Measurements from ENCODE around the gene IMMP2L. TPM values are rescaled to one million over a fixed set of nuclear protein-coding genes. Genes with fewer than 3 reads are reported as not detected.

The IMMP2L gene
- total and polyA plus RNA-seq, 2 donors (not counting 3 experiments of a cell fraction or from before 2014, with no cell fraction given), result 9.9 to 11.8 TPM

- no peak overlapping the region for H3K4me3 ChIP-seq (replicated peaks in 1 of 3; ENCODE audit: insufficient read depth in 1 of 3, low read depth in 1 of 3, low read length in 3 of 3)
- FAIRE-seq (no peak), DNase-seq (ENCODE audit: low read depth, low spot score) (no peak)
- no peak overlapping the region for H2AFZ ChIP-seq (ENCODE audit: low read depth, low read length)
- no peaks in the 10 kb centered on the region for H3K79me2 ChIP-seq (ENCODE audit: control insufficient read depth, insufficient read depth, low read length)
- no TSS peak for BruUV-seq (replicated peaks)
- H3K9ac ChIP-seq (replicated peaks; ENCODE audit: extremely low read depth, insufficient read depth, low read length), result no peak overlapping the region
- H3K27ac ChIP-seq (ENCODE audit: insufficient read depth, low read depth, low read length), result no peak overlapping the region
- no peaks in the 10 kb centered on the region for H3K9me1 ChIP-seq (replicated peaks; ENCODE audit: control insufficient read depth, extremely low read depth, insufficient read depth, low read length)
- no peaks in the 10 kb centered on the region for H3K9me3 ChIP-seq (replicated peaks; ENCODE audit: control insufficient read depth, insufficient read depth, low read length)
- no peaks in the 10 kb centered on the region for H3K27me3 ChIP-seq (ENCODE audit: control insufficient read depth in 2 of 2, insufficient read depth in 2 of 2, low read length in 2 of 2)
- ChIA-PET POLR2A (no interaction called here), CTCF (interaction anchor here (1.4 to 2.8 kb wide), 2 partner anchors 12 to 28 kb away, joined by 4 to 8 read pairs; no protein-coding TSS in a partner anchor)
- dilution Hi-C loops (cut with MboI; ENCODE audit: extremely low pct_ligation_motif_present, low sequenced_read_pairs), result no loop called here
- H3K4me1 ChIP-seq (ENCODE audit: control insufficient read depth, extremely low read depth, insufficient read depth, low read length), result no peaks in the 10 kb centered on the region
- intact Hi-C loops (cut with micrococcal nuclease), result no loop called here
- no peak overlapping the region for H3K4me2 ChIP-seq (ENCODE audit: insufficient read depth, low read length)
- no peaks in the 10 kb centered on the region for H3K36me3 ChIP-seq (ENCODE audit: control insufficient read depth in 2 of 2, extremely low read depth in 1 of 2, insufficient read depth in 2 of 2, low read length in 2 of 2)
- no peaks in the 10 kb centered on the region for H4K20me1 ChIP-seq (replicated peaks; ENCODE audit: control insufficient read depth, extremely low read depth, insufficient read depth, low read length)
- no peak for TF ChIP-seq POLR2A (IDR thresholded peaks at IDR 0.05; ENCODE audit: low read depth, low read length)
- no peak for TF ChIP-seq FOS (IDR thresholded peaks at IDR 0.05; ENCODE audit: borderline replicate concordance, insufficient read depth, low read length)
- no peak for TF ChIP-seq CTCF (IDR thresholded peaks at IDR 0.05; ENCODE audit: extremely low read depth in 1 of 2, insufficient read depth in 1 of 2, low read depth in 1 of 2, low read length in 2 of 2)
- TF ChIP-seq MYC (IDR thresholded peaks at IDR 0.05; ENCODE audit: low read depth, low read length), result no peak
- TF ChIP-seq GATA2 (IDR thresholded peaks at IDR 0.05; ENCODE audit: insufficient read depth, insufficient read length, low read depth, low read length), result no peak
- no peak for TF ChIP-seq POLR2AphosphoS5 (IDR thresholded peaks at IDR 0.05; ENCODE audit: insufficient read depth, low read depth, low read length)
- TF ChIP-seq EZH2 (IDR thresholded peaks at IDR 0.05; ENCODE audit: borderline replicate concordance, low read depth, low read length, severe bottlenecking), result no peak
- no peak for TF ChIP-seq JUN (IDR thresholded peaks at IDR 0.05; ENCODE audit: borderline replicate concordance, insufficient read depth, insufficient read length, low read depth)
- TF ChIP-seq MAX (IDR thresholded peaks at IDR 0.05; ENCODE audit: insufficient read depth, insufficient read length), result no peak
Measured at GRCh38 chr7:111380945-111381344, 181.3 kb downstream of the IMMP2L start.
